ENCODE data around the gene IZUMO1.

Gene IZUMO1

DNA sequence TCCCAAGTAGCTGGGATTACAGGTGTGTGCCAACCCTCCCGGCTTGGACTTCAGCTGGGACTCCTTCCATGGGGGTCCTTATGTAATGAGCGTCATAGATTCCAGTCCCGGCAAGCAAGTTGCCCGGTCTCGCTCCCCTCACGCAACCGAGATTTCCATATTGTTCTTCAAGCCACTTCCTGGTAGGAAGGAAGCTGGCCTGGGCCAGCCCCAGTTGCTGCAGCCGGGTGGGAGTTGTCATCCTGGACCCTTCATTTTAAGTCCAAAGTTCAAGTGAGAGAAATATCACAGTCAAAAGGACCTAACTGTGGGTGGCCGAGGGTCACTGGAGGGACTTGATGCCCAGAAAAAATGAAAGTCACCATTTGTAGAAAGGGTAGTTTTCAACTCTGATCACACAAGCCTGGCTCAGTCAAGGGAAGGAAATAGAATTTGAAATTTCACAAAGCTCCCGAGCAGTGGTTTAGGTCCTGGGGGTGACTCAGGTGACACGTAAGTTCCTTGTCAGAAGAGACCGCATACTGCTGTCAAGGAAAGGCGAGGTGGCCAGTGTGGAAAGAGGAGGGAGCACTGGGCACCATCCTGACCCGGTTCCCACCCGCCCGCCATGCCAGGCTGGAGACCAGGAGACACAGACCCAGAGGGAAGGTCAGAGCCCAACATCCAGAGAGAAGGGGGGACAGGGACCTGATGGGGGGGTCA lies 13.9 kb upstream of the IZUMO1 start:
- H3K27me3 ChIP-seq (ENCODE audit: control insufficient read depth in 5 of 5, insufficient read depth in 4 of 5, low read length in 5 of 5) = peaks cover 0 to 8% (median 3%) of the 10 kb centered on the region in 5 donors
- H3K27ac ChIP-seq (ENCODE audit: low read depth, low read length) = peak overlapping the region; percentile 76
- peaks cover 0 to 10% (median 4%) of the 10 kb centered on the region in 5 donors for H3K4me1 ChIP-seq (ENCODE audit: control insufficient read depth in 5 of 5, insufficient read depth in 5 of 5, low read length in 5 of 5)
- H3K36me3 ChIP-seq (ENCODE audit: control insufficient read depth in 5 of 5, insufficient read depth in 5 of 5, low read length in 5 of 5) = no peaks in the 10 kb centered on the region
- no peaks in the 10 kb centered on the region for H3K9me3 ChIP-seq (ENCODE audit: control insufficient read depth in 5 of 5, low read length in 5 of 5)
- no peak overlapping the region for H3K4me3 ChIP-seq (ENCODE audit: low read depth in 1 of 5, low read length in 5 of 5)
- H3K9ac ChIP-seq (ENCODE audit: low read length in 5 of 5) = peak overlapping the region in 1 of 5 donors; percentile 41

DNA sequence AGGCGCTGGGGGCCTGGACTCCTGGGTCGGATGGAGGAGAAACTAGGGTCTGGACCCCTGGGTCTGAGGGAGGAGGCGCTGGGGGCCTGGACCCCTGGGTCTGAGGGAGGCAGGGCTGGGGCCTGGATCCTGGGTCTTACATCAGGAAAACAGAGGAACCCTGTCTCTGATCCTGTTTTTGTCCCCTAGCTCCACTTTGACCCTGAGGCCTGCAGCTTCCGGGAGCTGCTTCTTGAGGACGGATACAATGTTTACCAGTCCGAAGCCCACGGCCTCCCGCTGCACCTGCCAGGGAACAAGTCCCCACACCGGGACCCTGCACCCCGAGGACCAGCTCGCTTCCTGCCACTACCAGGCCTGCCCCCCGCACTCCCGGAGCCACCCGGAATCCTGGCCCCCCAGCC lies 11.0 kb upstream of the IZUMO1 start:
- no peaks in the 10 kb centered on the region for H3K9me3 ChIP-seq (ENCODE audit: control insufficient read depth in 5 of 5, low read length in 5 of 5)
- H3K27me3 ChIP-seq (ENCODE audit: control insufficient read depth in 5 of 5, insufficient read depth in 4 of 5, low read length in 5 of 5) = peaks cover 0 to 13% (median 9%) of the 10 kb centered on the region in 5 donors
- no peak overlapping the region for H3K4me3 ChIP-seq (ENCODE audit: low read depth in 1 of 5, low read length in 5 of 5)
- no peak overlapping the region for H3K9ac ChIP-seq (ENCODE audit: low read length in 5 of 5)
- peaks cover 0 to 19% (median 10%) of the 10 kb centered on the region in 5 donors for H3K4me1 ChIP-seq (ENCODE audit: control insufficient read depth in 5 of 5, insufficient read depth in 5 of 5, low read length in 5 of 5)
- no peak overlapping the region for H3K27ac ChIP-seq (ENCODE audit: low read depth, low read length)
- H3K36me3 ChIP-seq (ENCODE audit: control insufficient read depth in 5 of 5, insufficient read depth in 5 of 5, low read length in 5 of 5) = no peaks in the 10 kb centered on the region

DNA sequence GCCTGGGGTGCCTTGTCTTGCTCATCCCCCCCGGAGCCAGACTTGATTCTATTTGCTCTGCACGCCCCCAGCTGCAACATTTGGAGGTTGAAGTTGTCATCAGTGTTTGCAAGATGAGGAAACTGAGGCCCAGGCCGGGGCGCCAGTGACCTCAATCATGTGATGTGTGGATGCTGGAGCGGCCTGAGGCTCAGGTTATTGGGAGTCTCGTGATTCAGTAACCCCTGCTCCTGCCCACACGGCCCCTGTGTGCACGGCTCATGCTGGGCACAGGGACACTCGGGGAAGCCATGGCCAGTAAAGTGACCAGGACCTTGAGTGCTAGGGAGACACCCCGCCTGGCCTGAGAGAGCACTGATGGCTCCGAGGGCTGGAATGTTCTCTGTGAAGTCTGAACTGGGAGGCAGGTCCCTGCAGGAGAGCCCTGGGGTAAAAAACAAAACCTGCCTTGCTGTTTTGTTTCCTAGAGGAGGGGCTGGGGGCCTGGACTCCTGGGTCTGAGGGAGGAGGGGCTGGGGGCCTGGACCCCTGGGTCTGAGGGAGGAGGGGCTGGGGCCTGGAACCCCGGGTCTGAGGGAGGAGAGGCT lies 10.5 kb upstream of the IZUMO1 start:
- no peak overlapping the region for H3K4me3 ChIP-seq (ENCODE audit: low read depth in 1 of 5, low read length in 5 of 5)
- no peaks in the 10 kb centered on the region for H3K9me3 ChIP-seq (ENCODE audit: control insufficient read depth in 5 of 5, low read length in 5 of 5)
- peaks cover 0 to 24% (median 16%) of the 10 kb centered on the region in 5 donors for H3K4me1 ChIP-seq (ENCODE audit: control insufficient read depth in 5 of 5, insufficient read depth in 5 of 5, low read length in 5 of 5)
- H3K27me3 ChIP-seq (ENCODE audit: control insufficient read depth in 5 of 5, insufficient read depth in 4 of 5, low read length in 5 of 5) = peaks cover 0 to 12% (median 10%) of the 10 kb centered on the region in 5 donors
- H3K36me3 ChIP-seq (ENCODE audit: control insufficient read depth in 5 of 5, insufficient read depth in 5 of 5, low read length in 5 of 5) = no peaks in the 10 kb centered on the region
- H3K9ac ChIP-seq (ENCODE audit: low read length in 5 of 5) = no peak overlapping the region
- no peak overlapping the region for H3K27ac ChIP-seq (ENCODE audit: low read depth, low read length)

DNA sequence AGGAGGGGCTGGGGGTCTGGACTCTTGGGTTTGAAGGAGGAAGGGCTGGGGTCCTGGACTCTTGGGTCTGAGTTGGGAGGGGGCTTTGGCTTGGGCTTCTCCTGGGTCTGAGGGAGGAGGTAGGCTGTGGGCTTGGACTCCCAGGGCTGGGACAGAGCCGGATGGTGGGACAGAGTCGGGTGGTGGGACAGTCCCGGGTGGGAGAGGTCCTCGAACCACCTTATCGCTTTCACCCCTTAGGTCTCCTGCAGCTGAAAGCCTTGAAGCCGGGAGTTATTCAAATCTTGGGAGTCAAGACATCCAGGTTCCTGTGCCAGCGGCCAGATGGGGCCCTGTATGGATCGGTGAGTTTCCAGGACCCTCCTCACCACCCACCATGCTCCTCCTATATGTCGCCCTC lies 10.0 kb upstream of the IZUMO1 start:
- Histone ChIP-seq H3K4me1 (ENCODE audit: control insufficient read depth in 5 of 5, insufficient read depth in 5 of 5, low read length in 5 of 5) (peaks cover 0 to 26% (median 19%) of the 10 kb centered on the region in 5 donors), H3K9me3 (ENCODE audit: control insufficient read depth in 5 of 5, low read length in 5 of 5) (no peaks in the 10 kb centered on the region), H3K27me3 (ENCODE audit: control insufficient read depth in 5 of 5, insufficient read depth in 4 of 5, low read length in 5 of 5) (peaks cover 0 to 14% (median 9%) of the 10 kb centered on the region in 5 donors), H3K9ac (ENCODE audit: low read length in 5 of 5) (no peak overlapping the region), H3K36me3 (ENCODE audit: control insufficient read depth in 5 of 5, insufficient read depth in 5 of 5, low read length in 5 of 5) (no peaks in the 10 kb centered on the region), H3K4me3 (ENCODE audit: low read depth in 1 of 5, low read length in 5 of 5) (no peak overlapping the region), H3K27ac (ENCODE audit: low read depth, low read length) (no peak overlapping the region)

DNA sequence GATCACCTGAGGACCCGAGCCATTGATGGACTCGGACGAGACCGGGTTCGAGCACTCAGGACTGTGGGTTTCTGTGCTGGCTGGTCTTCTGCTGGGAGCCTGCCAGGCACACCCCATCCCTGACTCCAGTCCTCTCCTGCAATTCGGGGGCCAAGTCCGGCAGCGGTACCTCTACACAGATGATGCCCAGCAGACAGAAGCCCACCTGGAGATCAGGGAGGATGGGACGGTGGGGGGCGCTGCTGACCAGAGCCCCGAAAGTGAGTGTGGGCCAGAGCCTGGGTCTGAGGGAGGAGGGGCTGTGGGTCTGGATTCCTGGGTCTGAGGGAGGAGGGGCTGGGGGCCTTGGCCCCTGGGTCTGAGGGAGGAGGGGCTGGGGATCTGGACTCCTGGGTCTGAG lies 9.5 kb upstream of the IZUMO1 start:
- H3K27ac ChIP-seq (ENCODE audit: low read depth, low read length) = no peak overlapping the region
- H3K9me3 ChIP-seq (ENCODE audit: control insufficient read depth in 5 of 5, low read length in 5 of 5) = no peaks in the 10 kb centered on the region
- no peak overlapping the region for H3K9ac ChIP-seq (ENCODE audit: low read length in 5 of 5)
- H3K4me3 ChIP-seq (ENCODE audit: low read depth in 1 of 5, low read length in 5 of 5) = no peak overlapping the region
- H3K36me3 ChIP-seq (ENCODE audit: control insufficient read depth in 5 of 5, insufficient read depth in 5 of 5, low read length in 5 of 5) = no peaks in the 10 kb centered on the region
- peaks cover 0 to 29% (median 19%) of the 10 kb centered on the region in 5 donors for H3K4me1 ChIP-seq (ENCODE audit: control insufficient read depth in 5 of 5, insufficient read depth in 5 of 5, low read length in 5 of 5)
- H3K27me3 ChIP-seq (ENCODE audit: control insufficient read depth in 5 of 5, insufficient read depth in 4 of 5, low read length in 5 of 5) = peaks cover 2 to 17% (median 11%) of the 10 kb centered on the region in 5 donors

DNA sequence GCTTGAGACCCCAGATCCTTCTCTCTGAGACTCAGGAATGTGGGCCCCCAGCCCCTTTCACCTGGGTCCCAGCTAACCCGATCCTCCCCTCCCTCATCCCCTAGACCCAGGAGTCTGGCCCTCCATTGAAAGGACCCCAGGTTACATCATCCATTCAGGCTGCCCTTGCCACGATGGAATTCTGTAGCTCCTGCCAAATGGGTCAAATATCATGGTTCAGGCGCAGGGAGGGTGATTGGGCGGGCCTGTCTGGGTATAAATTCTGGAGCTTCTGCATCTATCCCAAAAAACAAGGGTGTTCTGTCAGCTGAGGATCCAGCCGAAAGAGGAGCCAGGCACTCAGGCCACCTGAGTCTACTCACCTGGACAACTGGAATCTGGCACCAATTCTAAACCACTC lies 9.1 kb upstream of the IZUMO1 start:
- peaks cover 6 to 21% (median 14%) of the 10 kb centered on the region in 5 donors for H3K27me3 ChIP-seq (ENCODE audit: control insufficient read depth in 5 of 5, insufficient read depth in 4 of 5, low read length in 5 of 5)
- H3K36me3 ChIP-seq (ENCODE audit: control insufficient read depth in 5 of 5, insufficient read depth in 5 of 5, low read length in 5 of 5) = peaks cover 0 to 1% (median 0%) of the 10 kb centered on the region in 5 donors
- H3K9ac ChIP-seq (ENCODE audit: low read length in 5 of 5) = no peak overlapping the region
- no peaks in the 10 kb centered on the region for H3K9me3 ChIP-seq (ENCODE audit: control insufficient read depth in 5 of 5, low read length in 5 of 5)
- peaks cover 0 to 30% (median 19%) of the 10 kb centered on the region in 5 donors for H3K4me1 ChIP-seq (ENCODE audit: control insufficient read depth in 5 of 5, insufficient read depth in 5 of 5, low read length in 5 of 5)
- no peak overlapping the region for H3K27ac ChIP-seq (ENCODE audit: low read depth, low read length)
- no peak overlapping the region for H3K4me3 ChIP-seq (ENCODE audit: low read depth in 1 of 5, low read length in 5 of 5)

DNA sequence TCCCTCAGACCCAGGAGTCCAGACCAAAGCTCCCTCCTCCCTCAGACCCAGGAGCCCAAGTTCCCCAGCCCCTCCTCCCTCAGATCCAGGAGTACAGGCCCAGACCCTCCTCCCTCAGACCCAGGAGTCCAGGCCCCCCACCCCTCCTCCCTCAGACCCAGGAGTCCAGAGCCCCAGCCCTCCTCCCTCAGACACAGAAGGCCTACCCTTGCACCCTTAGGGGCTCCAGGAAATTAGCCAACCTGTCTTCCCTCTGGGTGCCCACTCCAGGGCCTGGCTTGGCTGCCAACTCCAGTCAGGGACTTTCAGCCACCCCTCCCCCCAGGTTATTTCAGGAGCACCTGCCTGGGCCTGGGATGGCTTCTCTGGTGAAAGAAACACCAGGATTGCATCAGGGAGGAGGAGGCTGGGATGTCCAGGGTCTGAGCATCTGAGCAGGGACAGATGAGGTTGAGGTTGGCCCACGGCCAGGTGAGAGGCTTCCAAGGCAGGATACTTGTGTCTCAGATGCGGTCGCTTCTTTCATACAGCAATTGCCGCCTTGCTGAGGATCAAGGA lies 8.5 kb upstream of the IZUMO1 start, which contains the start of gene FGF21:
TSS of gene FGF21 (plus strand) at position 441 of the 558 bp plus-strand sequence. CDS start 713 bp downstream, outside the sequence.
- peaks cover 0 to 7% (median 3%) of the 10 kb centered on the region in 5 donors for H3K36me3 ChIP-seq (ENCODE audit: control insufficient read depth in 5 of 5, insufficient read depth in 5 of 5, low read length in 5 of 5)
- peaks cover 12 to 22% (median 14%) of the 10 kb centered on the region in 5 donors for H3K27me3 ChIP-seq (ENCODE audit: control insufficient read depth in 5 of 5, insufficient read depth in 4 of 5, low read length in 5 of 5)
- no peak within 1 kb of the TSS for H3K4me3 ChIP-seq (ENCODE audit: low read depth in 1 of 5, low read length in 5 of 5)
- H3K4me1 ChIP-seq (ENCODE audit: control insufficient read depth in 5 of 5, insufficient read depth in 5 of 5, low read length in 5 of 5) = peaks cover 0 to 34% (median 19%) of the 10 kb centered on the region in 5 donors
- H3K9ac ChIP-seq (ENCODE audit: low read length in 5 of 5) = no peak within 1 kb of the TSS
- no peak within 1 kb of the TSS for H3K27ac ChIP-seq (ENCODE audit: low read depth, low read length)
- H3K9me3 ChIP-seq (ENCODE audit: control insufficient read depth in 5 of 5, low read length in 5 of 5) = no peaks in the 10 kb centered on the region

DNA sequence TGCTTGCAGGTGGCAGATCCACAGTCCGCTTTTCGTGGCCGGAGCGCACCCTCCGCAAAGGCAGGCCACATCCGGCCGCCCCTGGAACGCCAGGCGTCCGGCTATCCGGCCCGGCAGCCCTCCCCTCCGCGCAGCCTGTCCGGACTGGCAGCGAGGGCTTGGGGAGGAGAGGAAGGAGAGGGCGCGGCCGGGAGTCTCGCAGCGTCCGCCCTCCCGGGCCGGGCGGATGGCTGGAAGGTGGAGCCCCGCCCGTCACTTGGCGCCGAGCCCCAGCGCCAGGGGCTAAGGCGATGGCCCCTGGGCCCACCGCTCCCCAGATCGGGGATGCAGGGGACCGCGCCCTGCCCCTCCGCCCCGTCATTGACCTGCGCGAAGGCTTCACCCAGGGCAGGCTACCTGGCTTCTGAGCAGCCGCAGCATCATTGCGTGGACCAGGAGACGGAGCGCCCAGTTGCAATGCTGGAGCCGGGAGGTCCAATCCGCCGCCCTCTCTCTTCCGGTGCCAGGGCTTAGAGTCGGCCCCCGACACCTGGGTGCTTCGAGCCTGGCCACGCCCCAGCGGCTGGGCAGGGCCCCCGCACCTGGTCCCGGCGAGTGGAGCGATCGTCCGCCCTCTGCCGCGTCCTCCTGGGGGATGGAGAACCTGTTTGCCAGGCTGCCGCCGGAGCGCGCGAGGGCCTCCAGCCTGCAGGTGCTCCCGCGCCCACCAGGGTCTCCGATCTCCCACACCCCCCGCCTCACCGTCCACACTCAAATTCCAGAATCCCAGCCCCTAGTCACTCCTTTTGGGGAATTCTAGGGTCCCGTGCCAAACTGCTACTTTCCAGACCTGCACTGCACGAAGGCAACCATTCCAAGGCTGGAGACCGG lies 6.0 kb upstream of the IZUMO1 start, which contains the start of gene FUT1:
TSS of gene FUT1 (minus strand) at position 146 of the 870 bp plus-strand sequence. CDS start 1,360 bp downstream, outside the sequence.
- Histone ChIP-seq H3K27ac (ENCODE audit: low read depth, low read length) (peak within 1 kb of the TSS; percentile 67), H3K9me3 (ENCODE audit: control insufficient read depth in 5 of 5, low read length in 5 of 5) (no peaks in the 10 kb centered on the region), H3K4me3 (ENCODE audit: low read depth in 1 of 5, low read length in 5 of 5) (peak within 1 kb of the TSS; percentile 41 to 77 (median 69)), H3K27me3 (ENCODE audit: control insufficient read depth in 5 of 5, insufficient read depth in 4 of 5, low read length in 5 of 5) (peaks cover 12 to 23% (median 18%) of the 10 kb centered on the region in 5 donors), H3K4me1 (ENCODE audit: control insufficient read depth in 5 of 5, insufficient read depth in 5 of 5, low read length in 5 of 5) (peaks cover 0 to 41% (median 19%) of the 10 kb centered on the region in 5 donors), H3K36me3 (ENCODE audit: control insufficient read depth in 5 of 5, insufficient read depth in 5 of 5, low read length in 5 of 5) (peaks cover 0 to 10% (median 5%) of the 10 kb centered on the region in 5 donors), H3K9ac (ENCODE audit: low read length in 5 of 5) (peak within 1 kb of the TSS in 4 of 5 donors; percentile 39 to 72 (median 52))

DNA sequence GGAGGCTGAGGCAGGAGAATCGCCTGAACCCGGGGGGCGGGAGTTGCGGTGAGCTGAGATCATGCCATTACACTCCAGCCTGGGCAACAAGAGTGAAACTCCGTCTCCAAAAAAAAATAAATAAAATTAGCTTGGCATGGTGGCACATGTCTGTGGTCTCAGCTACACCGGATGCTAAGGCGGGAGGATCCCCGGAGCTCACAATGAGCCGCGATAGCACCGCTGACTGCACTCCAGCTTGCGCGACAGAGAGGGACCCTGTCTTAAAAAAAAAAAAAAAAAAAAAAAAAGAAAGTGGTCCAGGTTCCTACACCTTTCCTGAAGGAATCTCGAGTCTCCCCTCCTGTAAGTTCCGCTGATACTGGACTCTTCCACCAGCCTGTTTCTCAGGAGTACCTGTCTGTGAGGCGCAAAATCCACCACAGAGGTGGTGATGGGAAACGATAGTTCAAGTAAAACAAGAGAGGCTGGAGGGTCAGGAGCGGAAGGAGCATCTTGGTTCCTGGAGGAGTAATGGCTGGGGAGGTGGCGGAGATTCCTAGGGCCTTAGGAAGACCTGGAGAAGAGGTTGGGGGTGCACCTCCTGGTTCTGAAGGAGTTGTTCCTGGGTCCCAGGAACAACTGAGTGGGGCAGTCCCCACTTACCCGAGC lies 5.3 kb upstream of the IZUMO1 start:
- Histone ChIP-seq H3K9me3 (ENCODE audit: control insufficient read depth in 5 of 5, low read length in 5 of 5) (no peaks in the 10 kb centered on the region), H3K27me3 (ENCODE audit: control insufficient read depth in 5 of 5, insufficient read depth in 4 of 5, low read length in 5 of 5) (peaks cover 12 to 23% (median 18%) of the 10 kb centered on the region in 5 donors), H3K4me3 (ENCODE audit: low read depth in 1 of 5, low read length in 5 of 5) (peak overlapping the region; percentile 41 to 77 (median 69)), H3K36me3 (ENCODE audit: control insufficient read depth in 5 of 5, insufficient read depth in 5 of 5, low read length in 5 of 5) (peaks cover 0 to 10% (median 5%) of the 10 kb centered on the region in 5 donors), H3K27ac (ENCODE audit: low read depth, low read length) (peak overlapping the region; percentile 67), H3K4me1 (ENCODE audit: control insufficient read depth in 5 of 5, insufficient read depth in 5 of 5, low read length in 5 of 5) (peaks cover 0 to 45% (median 20%) of the 10 kb centered on the region in 5 donors), H3K9ac (ENCODE audit: low read length in 5 of 5) (peak overlapping the region in 3 of 5 donors; percentile 39 to 72 (median 56))
